Neural progenitor cell (in vitro differentiated cells): Measurements from ENCODE around the gene SNAPC2. TPM values are rescaled to one million over a fixed set of nuclear protein-coding genes. Genes with fewer than 3 reads are reported as not detected.

Source experiments
- DNase-seq: peaks from one replicate; pipeline ENCODE4 v3.0.0-alpha.2; 2016; ENCODE audit warnings: low spot score
- H2AFZ ChIP-seq: fragments of 200-600 bp; sonication (generic); replicated peaks from 2 replicates; pipeline ENCODE4 v1.6.1; 2016; ENCODE audit warnings: antibody characterized with exemption
- H3F3A ChIP-seq: fragments of 200-600 bp; sonication (generic); 2 replicates; pipeline ENCODE4 v1.6.1; 2016; ENCODE audit warnings: antibody characterized with exemption, low read depth
- H3K27ac ChIP-seq: fragments of 200-600 bp; sonication (generic); 2 replicates; pipeline ENCODE4 v1.5.1; 2016; ENCODE audit warnings: mild to moderate bottlenecking
- H3K27me3 ChIP-seq: fragments of 200-600 bp; sonication (generic); 2 replicates; pipeline ENCODE4 v1.6.1; 2016; ENCODE audit warnings: mild to moderate bottlenecking, moderate library complexity
- H3K36me3 ChIP-seq: fragments of 200-600 bp; sonication (generic); 2 replicates; pipeline ENCODE4 v1.5.1; 2016
- H3K4me1 ChIP-seq: fragments of 200-600 bp; sonication (generic); 2 replicates; pipeline ENCODE4 v1.6.1; 2016; ENCODE audit warnings: mixed run types
- H3K4me2 ChIP-seq: fragments of 200-600 bp; sonication (generic); 2 replicates; pipeline ENCODE4 v1.6.1; 2016
- H3K4me3 ChIP-seq: fragments of 200-600 bp; sonication (generic); 2 replicates; pipeline ENCODE4 v1.5.1; 2016
- H3K79me2 ChIP-seq: fragments of 200-600 bp; sonication (generic); 2 replicates; pipeline ENCODE4 v1.6.1; 2016; ENCODE audit warnings: low read depth
- H3K9ac ChIP-seq: fragments of 200-600 bp; sonication (generic); 2 replicates; pipeline ENCODE4 v1.6.1; 2016
- H3K9me3 ChIP-seq: fragments of 200-600 bp; sonication (generic); 2 replicates; pipeline ENCODE4 v1.5.1; 2016; ENCODE audit warnings: low read depth
- H4K20me1 ChIP-seq: fragments of 200-600 bp; sonication (generic); 2 replicates; pipeline ENCODE4 v1.6.1; 2016; ENCODE audit warnings: low read depth
- H3K27ac Mint-ChIP-seq: 3 replicates; pipeline ENCODE4 v1.8.0; 2021; ENCODE audit warnings: mixed read lengths
- H3K27me3 Mint-ChIP-seq: 2 replicates; pipeline ENCODE4 v1.8.0; 2022; ENCODE audit warnings: low read depth, mild to moderate bottlenecking, inconsistent platforms, moderate library complexity, mixed read lengths; ENCODE audit not compliant: insufficient read depth
- H3K36me3 Mint-ChIP-seq: 3 replicates; pipeline ENCODE4 v1.8.0; 2021; ENCODE audit warnings: mixed read lengths
- H3K4me1 Mint-ChIP-seq: 3 replicates; pipeline ENCODE4 v1.8.0; 2021; ENCODE audit warnings: mixed read lengths
- H3K4me3 Mint-ChIP-seq: 3 replicates; pipeline ENCODE4 v1.8.0; 2021; ENCODE audit warnings: mild to moderate bottlenecking, moderate library complexity, mixed read lengths
- H3K9me3 Mint-ChIP-seq: 3 replicates; pipeline ENCODE4 v1.8.0; 2020; ENCODE audit warnings: mixed read lengths
- CTCF ChIP-seq: fragments of 200-600 bp; sonication (generic); IDR thresholded peaks from 2 replicates; pipeline ENCODE4 v1.5.1; 2017; ENCODE audit warnings: antibody characterized with exemption, mild to moderate bottlenecking
- EZH2 ChIP-seq: fragments of 200-600 bp; sonication (generic); IDR thresholded peaks from 2 replicates; pipeline ENCODE4 v1.6.1; 2017; ENCODE audit warnings: antibody characterized with exemption, mild to moderate bottlenecking, moderate library complexity
- EZH2phosphoT487 ChIP-seq: fragments of 200-600 bp; sonication (generic); IDR thresholded peaks from 2 replicates; pipeline ENCODE4 v1.6.1; 2017; ENCODE audit warnings: antibody characterized with exemption
- total RNA-seq: library from RNA; depleted of rRNA; stranded (reverse); fragments of >200 nt; gene quantifications from 2 replicates; pipeline ENCODE4 v1.2.3, GENCODE V29; 2015; ENCODE audit warnings: low replicate concordance

The SNAPC2 gene
- total RNA-seq, 1 donor from 2014 or later: 5.7 TPM

- Histone ChIP-seq H3K27me3 (peaks cover 64% of the 10 kb centered on the region), H3K4me2 (peak overlapping the region; percentile 99), H3K36me3 (no peaks in the 10 kb centered on the region), H3K9ac (no peak overlapping the region), H3K27ac (no peak overlapping the region), H3K4me1 (peaks cover 11% of the 10 kb centered on the region), H3F3A (peaks cover 33% of the 10 kb centered on the region), H3K9me3 (no peaks in the 10 kb centered on the region), H3K79me2 (no peaks in the 10 kb centered on the region), H3K4me3 (peak overlapping the region; percentile 59), H4K20me1 (peaks cover 27% of the 10 kb centered on the region), H2AFZ (no peak overlapping the region)
- Mint-ChIP-seq H3K9me3 (no peaks in the 10 kb centered on the region), H3K27ac (no peak overlapping the region), H3K27me3 (peaks cover 40% of the 10 kb centered on the region), H3K4me3 (peak overlapping the region; percentile 76), H3K36me3 (peaks cover 12% of the 10 kb centered on the region), H3K4me1 (peaks cover 18% of the 10 kb centered on the region)
- TF ChIP-seq EZH2: no peak
- no peak for TF ChIP-seq CTCF
- TF ChIP-seq EZH2phosphoT487: no peak
- no peak for DNase-seq
Observed at GRCh38 chr19:7915250-7916102, 4.7 kb upstream of the SNAPC2 start.

- Histone ChIP-seq H3K4me3 (peak overlapping the region; percentile 59), H3K36me3 (no peaks in the 10 kb centered on the region), H3K79me2 (no peaks in the 10 kb centered on the region), H3K4me1 (peaks cover 12% of the 10 kb centered on the region), H3F3A (peaks cover 39% of the 10 kb centered on the region), H4K20me1 (peaks cover 32% of the 10 kb centered on the region), H2AFZ (peak overlapping the region; percentile 87), H3K4me2 (peak overlapping the region; percentile 99), H3K9ac (no peak overlapping the region), H3K27ac (no peak overlapping the region), H3K27me3 (peaks cover 64% of the 10 kb centered on the region), H3K9me3 (no peaks in the 10 kb centered on the region)
- peak overlapping the region; percentile 46 for H3K4me3 Mint-ChIP-seq
- peaks cover 21% of the 10 kb centered on the region for H3K4me1 Mint-ChIP-seq
- no peaks in the 10 kb centered on the region for H3K9me3 Mint-ChIP-seq
- peaks cover 10% of the 10 kb centered on the region for H3K36me3 Mint-ChIP-seq
- DNase-seq: peak; percentile 74
- H3K27me3 Mint-ChIP-seq: peaks cover 40% of the 10 kb centered on the region
- no peak overlapping the region for H3K27ac Mint-ChIP-seq
- TF ChIP-seq EZH2phosphoT487: peak; percentile 79
- TF ChIP-seq CTCF: peak; percentile 25
- peak; percentile 88 for TF ChIP-seq EZH2
Observed at GRCh38 chr19:7916103-7916954, 3.8 kb upstream of the SNAPC2 start.

DNA sequence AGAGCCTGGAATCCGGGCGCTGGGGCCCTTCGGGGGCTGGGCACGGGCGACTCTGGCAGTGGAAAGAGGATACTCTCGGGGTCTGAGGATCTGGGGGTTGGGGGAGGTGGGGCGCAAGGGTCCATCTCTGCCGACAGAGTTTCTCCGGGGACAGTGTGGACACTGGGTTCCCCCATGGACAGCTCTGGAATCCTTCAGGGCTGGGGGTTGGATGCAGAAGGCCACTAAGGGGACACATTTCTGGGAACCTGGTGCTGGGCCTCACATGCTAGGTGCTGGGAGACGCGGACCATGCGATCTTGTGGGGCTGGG, 3.2 kb upstream of the SNAPC2 start:
- no peak overlapping the region for H3K9ac ChIP-seq
- peak overlapping the region; percentile 87 for H2AFZ ChIP-seq
- no peaks in the 10 kb centered on the region for H3K36me3 ChIP-seq
- peaks cover 41% of the 10 kb centered on the region for H3K27me3 Mint-ChIP-seq
- H3K27me3 ChIP-seq: peaks cover 64% of the 10 kb centered on the region
- H3K27ac ChIP-seq: no peak overlapping the region
- H3K4me2 ChIP-seq: peak overlapping the region; percentile 99
- H3K4me1 Mint-ChIP-seq: peaks cover 26% of the 10 kb centered on the region
- H4K20me1 ChIP-seq: peaks cover 33% of the 10 kb centered on the region
- peak; percentile 74 for TF ChIP-seq EZH2phosphoT487
- peak; percentile 88 for TF ChIP-seq EZH2
- no peak for TF ChIP-seq CTCF
- peaks cover 8% of the 10 kb centered on the region for H3K36me3 Mint-ChIP-seq
- DNase-seq: no peak
- peak overlapping the region; percentile 74 for H3K27ac Mint-ChIP-seq
- no peaks in the 10 kb centered on the region for H3K9me3 Mint-ChIP-seq
- H3K4me3 ChIP-seq: peak overlapping the region; percentile 59
- H3K79me2 ChIP-seq: no peaks in the 10 kb centered on the region
- peak overlapping the region; percentile 81 for H3K4me3 Mint-ChIP-seq
- peaks cover 15% of the 10 kb centered on the region for H3K4me1 ChIP-seq
- H3F3A ChIP-seq: peaks cover 45% of the 10 kb centered on the region
- no peaks in the 10 kb centered on the region for H3K9me3 ChIP-seq
